GM12865 (cell line): ENCODE measurements around the gene TYMP.

Source experiments
- DNase-seq: peaks from one replicate; pipeline ENCODE4 v3.0.0; 2010; ENCODE audit warnings: low read depth
- H3K4me3 ChIP-seq: 2 replicates; pipeline ENCODE4 v1.5.1; 2011; ENCODE audit warnings: mild to moderate bottlenecking, low read depth, low read length, control low read depth
- TF ChIP-seq, protein P1 (sequence below): IDR thresholded peaks from 2 replicates; pipeline ENCODE4 v1.5.1; 2011; ENCODE audit warnings: low read length, control low read depth, low read depth, inconsistent platforms; ENCODE audit not compliant: insufficient read depth; ENCODE audit errors: missing control alignments

The TYMP gene

GRCh38 chr22:50545522-50546325 lies 15.9 kb upstream of the TYMP start, which contains the start of gene KLHDC7B:
Gene KLHDC7B (plus strand): TSS chr22:50545899. CDS start chr22:50546244, 345 bp downstream.
- H3K4me3 ChIP-seq = no peak within 1 kb of the TSS
- TF ChIP-seq, protein P1, sequence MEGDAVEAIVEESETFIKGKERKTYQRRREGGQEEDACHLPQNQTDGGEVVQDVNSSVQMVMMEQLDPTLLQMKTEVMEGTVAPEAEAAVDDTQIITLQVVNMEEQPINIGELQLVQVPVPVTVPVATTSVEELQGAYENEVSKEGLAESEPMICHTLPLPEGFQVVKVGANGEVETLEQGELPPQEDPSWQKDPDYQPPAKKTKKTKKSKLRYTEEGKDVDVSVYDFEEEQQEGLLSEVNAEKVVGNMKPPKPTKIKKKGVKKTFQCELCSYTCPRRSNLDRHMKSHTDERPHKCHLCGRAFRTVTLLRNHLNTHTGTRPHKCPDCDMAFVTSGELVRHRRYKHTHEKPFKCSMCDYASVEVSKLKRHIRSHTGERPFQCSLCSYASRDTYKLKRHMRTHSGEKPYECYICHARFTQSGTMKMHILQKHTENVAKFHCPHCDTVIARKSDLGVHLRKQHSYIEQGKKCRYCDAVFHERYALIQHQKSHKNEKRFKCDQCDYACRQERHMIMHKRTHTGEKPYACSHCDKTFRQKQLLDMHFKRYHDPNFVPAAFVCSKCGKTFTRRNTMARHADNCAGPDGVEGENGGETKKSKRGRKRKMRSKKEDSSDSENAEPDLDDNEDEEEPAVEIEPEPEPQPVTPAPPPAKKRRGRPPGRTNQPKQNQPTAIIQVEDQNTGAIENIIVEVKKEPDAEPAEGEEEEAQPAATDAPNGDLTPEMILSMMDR = peak; percentile 15
- DNase-seq = no peak

DNA sequence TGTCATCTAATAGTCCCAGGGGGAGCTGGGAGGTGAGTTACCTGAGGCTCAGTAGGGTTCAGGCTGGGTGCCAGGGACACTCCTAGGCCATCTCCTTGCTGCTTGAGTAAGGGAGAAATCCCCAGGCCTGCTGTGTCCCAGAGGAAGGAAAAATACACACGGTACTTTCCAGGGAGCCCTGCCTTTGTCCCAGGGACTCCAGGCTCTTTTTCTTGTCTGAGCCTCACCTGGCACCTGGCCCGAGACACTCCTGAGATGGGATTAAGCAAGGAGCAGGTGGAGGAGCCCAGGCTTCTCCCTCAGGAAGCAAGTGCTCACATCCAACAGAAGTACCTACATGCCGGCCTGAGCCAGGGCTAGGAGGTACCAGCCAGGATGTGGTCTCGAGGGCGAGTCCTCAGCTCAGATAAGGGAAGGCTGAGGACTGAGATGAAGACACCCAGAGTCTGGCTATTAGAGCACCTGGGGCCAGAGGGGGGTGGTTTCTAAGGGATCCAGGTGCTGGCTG lies 15.0 kb upstream of the TYMP start:
- no peak overlapping the region for H3K4me3 ChIP-seq
- peak; percentile 42 for DNase-seq
- TF ChIP-seq, protein P1 = no peak

- peak; percentile 83 for DNase-seq
- no peak overlapping the region for H3K4me3 ChIP-seq
- TF ChIP-seq, protein P1 = peak; percentile 59
Observed at GRCh38 chr22:50544078-50544745, 14.4 kb upstream of the TYMP start.

DNA sequence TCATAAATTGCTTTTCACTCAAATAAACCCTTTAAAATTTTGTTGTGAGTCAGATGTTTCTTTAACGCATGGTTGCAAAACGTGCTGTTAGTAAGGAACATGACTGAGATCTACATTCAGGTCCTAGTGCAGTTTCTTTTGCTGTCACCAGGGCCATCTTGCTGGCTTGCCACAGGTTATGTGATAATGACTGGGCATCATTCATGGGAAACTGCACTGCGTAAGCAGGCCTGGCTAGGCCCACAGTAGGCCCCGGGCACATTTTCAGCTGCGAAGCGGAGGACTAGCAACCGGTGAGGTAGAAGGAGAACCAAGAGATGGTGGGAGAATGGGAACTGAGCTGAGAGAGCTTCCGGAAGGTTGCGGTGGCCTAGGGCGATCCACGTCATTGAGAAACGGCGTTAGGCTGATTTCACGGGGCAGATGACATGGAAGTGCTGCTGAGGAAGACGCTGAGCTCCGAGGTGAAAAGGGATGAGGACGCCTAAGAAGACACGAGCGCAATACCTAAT lies 12.7 kb upstream of the TYMP start:
- TF ChIP-seq, protein P1 = peak; percentile 7
- DNase-seq = peak; percentile 95
- H3K4me3 ChIP-seq = peak overlapping the region; percentile 60

DNA sequence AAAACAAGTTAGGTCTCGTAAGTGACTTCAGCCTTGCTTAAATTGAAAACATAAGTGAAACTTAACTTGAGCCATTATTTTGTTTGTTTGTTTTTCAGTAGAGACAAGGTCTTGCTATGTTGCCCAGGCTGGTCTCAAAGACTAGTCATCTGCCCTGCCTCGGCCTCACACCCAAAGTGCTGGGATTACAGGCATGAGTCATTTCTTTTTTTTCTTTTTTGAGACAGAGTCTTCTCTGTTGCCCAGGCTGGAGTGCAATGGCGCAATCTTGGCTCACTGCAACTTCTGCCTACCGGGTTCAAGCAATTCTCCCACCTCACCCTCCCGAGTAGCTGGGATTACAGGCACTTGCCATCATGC lies 11.8 kb upstream of the TYMP start:
- DNase-seq = peak; percentile 89
- H3K4me3 ChIP-seq = peak overlapping the region; percentile 60

DNA sequence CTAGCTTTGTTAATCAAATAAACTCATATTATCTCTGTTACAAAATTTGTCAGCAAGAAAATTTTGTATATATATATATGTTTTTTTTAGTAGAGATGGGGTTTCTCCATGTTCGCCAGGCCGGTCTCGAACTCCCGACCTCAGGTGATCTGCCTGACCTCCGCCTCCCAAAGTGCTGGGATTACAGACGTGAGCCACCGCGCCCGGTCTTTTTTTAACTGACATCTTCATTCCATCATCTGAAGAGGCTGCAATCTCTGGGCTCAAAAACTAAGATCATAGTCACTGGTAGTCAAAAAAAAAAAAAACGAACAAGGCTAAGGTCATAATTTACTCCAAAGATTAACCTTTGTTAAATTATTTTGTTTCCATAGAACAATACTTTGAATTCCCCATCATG lies 10.6 kb upstream of the TYMP start:
- peak; percentile 45 for DNase-seq
- peak overlapping the region; percentile 60 for H3K4me3 ChIP-seq
- TF ChIP-seq, protein P1 = no peak

DNA sequence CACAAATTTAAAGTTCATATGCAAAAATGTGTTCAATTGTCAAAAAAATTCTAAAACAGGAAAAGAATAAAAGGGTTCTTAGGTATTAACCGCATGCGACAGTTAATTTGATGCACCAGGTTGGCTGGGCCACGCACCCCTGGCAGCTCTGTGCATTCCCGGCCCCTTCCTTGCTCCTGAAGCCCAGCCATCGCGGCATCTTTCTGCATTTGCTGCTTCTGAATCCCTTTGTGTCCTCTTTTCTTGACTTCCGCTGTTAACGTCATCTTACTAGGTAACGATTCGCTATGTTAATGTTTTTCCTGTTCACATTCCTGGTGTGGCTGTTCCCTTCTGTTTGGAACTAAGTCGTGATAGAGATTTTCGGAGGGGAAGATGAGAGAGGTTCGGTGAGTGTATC lies 8.0 kb upstream of the TYMP start:
- no peak for DNase-seq
- H3K4me3 ChIP-seq = no peak overlapping the region
- TF ChIP-seq, protein P1 = no peak
